Measurements from ENCODE around the gene ZNF326.

Gene ZNF326

DNA sequence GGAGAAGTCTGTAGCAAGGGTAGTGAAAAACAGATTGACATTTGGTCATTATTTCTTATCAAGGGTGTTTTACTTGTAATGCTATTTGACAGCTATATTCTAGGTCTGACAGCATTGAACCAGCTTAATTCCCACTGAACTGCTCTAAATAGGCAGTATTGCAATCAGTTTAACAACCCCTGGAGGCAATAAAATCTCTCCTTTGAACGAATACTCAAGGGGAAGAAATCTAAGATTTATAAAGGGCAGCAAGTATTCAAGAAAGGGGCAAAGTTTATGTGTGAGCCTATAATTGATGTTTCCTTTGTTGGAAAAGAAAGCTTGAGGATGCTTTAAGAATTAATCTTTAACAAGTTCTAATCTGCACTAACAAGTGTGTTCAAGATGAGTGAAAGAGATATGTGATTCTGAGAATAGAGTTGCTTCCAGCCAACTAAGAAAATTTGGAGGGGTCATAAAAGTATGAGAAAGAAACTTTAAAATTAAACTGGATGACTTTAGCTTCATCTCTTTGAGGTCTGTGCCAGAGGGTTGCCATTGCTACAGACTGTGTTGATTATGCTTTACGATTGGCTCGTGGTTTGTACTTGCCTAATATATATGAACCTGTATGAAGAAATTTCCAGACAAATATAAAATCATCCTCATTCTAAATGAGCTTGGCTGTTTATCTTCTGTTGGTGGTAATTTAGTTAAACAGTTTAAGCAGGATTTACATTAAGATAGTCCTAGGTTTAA, 72.5 kb downstream of the ZNF326 start:
- TF ChIP-seq CTCF (IDR thresholded peaks at IDR 0.05; ENCODE audit: insufficient read depth, low read depth, low read length, missing control alignments) = no peak
- DNase-seq (ENCODE audit: low read depth) = no peak
- no peak overlapping the region for H3K4me3 ChIP-seq (ENCODE audit: low read length)

GRCh38 chr1:90068611-90069280, 73.8 kb downstream of the ZNF326 start:
- no peak for DNase-seq (ENCODE audit: low read depth)

DNA sequence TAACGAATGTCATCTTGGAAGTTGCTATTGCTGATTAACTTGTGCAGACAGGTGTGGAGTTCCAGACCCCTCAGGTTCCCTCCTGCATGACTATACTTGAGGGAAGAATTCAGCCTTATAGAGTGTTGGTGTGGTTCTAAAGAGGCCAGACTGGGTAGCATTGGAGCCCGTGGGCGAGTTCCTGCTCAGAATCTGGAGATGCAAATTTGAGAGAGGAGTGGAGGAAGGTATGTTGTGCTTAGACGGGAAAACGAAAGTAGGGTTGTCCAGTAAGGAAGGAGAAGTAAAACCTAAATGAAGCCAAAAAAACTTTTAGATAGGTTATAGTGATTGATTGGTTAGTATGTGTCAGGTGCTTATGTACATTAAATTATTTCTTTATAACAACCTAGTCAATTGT, 79.2 kb downstream of the ZNF326 start:
- DNase-seq (ENCODE audit: low read depth) = no peak
- H3K4me3 ChIP-seq (ENCODE audit: low read length) = no peak overlapping the region
- TF ChIP-seq CTCF (IDR thresholded peaks at IDR 0.05; ENCODE audit: insufficient read depth, low read depth, low read length, missing control alignments) = no peak

More at GRCh38 chr1:90068611-90069280, 73.8 kb downstream of the ZNF326 start:
- H3K4me3 ChIP-seq (ENCODE audit: low read length) = no peak overlapping the region
- no peak for TF ChIP-seq CTCF (IDR thresholded peaks at IDR 0.05; ENCODE audit: insufficient read depth, low read depth, low read length, missing control alignments)

GRCh38 chr1:90074566-90074965, 79.7 kb downstream of the ZNF326 start:
- no peak for DNase-seq (ENCODE audit: low read depth)
- no peak overlapping the region for H3K4me3 ChIP-seq (ENCODE audit: low read length)
- no peak for TF ChIP-seq CTCF (IDR thresholded peaks at IDR 0.05; ENCODE audit: insufficient read depth, low read depth, low read length, missing control alignments)

DNA sequence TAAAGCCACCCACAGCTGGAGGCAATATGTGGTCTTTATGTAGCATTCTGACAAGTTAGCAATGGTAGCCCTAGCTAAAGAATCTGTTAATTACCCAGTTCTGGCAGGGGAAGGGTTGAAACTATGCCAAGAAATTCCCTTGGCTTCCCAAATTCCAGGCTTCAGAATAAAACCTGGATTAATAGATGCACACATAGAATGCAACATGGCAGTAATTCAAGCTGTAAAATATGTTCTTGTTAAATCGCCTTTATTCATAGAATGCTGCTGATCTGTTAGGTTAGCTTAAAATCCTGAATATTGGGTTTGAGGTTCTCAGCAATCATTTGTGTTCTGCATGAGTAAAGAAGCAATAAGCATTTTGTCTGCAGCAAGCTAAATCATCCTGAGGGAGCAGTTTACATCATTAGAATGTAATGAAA, 80.1 kb downstream of the ZNF326 start:
- H3K4me3 ChIP-seq (ENCODE audit: low read length) = no peak overlapping the region
- no peak for TF ChIP-seq CTCF (IDR thresholded peaks at IDR 0.05; ENCODE audit: insufficient read depth, low read depth, low read length, missing control alignments)
- DNase-seq (ENCODE audit: low read depth) = no peak

- H3K4me3 ChIP-seq (ENCODE audit: low read length) = no peak overlapping the region
- DNase-seq (ENCODE audit: low read depth) = no peak
- no peak for TF ChIP-seq CTCF (IDR thresholded peaks at IDR 0.05; ENCODE audit: insufficient read depth, low read depth, low read length, missing control alignments)
Measured at GRCh38 chr1:90083995-90084394, 89.1 kb downstream of the ZNF326 start.
